Measurements from ENCODE around the gene OXCT1.

DNA sequence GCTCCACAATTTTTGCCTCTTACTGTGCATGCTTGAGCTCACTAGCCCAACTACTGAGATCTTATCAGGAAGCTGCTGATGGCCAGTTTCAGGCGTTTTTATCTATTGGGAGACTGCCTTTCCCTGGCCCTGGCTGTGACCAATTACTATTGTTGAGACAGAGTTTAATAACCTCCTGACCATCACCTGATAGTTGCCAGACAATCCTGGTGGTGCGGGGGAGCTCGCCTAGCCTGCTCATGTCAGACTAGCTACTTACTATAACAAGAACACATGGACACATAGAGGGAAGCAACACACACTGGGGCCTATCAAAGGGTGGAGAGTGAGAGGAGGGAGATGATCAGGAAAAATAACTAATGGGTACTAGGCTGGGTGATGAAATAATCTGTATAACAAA is 13.0 kb upstream of the OXCT1 start:
- TF ChIP-seq CTCF (IDR thresholded peaks at IDR 0.05) (no peak), POLR2A (IDR thresholded peaks at IDR 0.05) (no peak)

Data from thyroid gland (tissue), 4 donors.